H1 (cell line): Measurements from ENCODE around the gene TMEM272. TPM values are rescaled to one million over a fixed set of nuclear protein-coding genes. Genes with fewer than 3 reads are reported as not detected.

Experiments used
- CTCF ChIA-PET: fragments of 300-600 bp; sonication (Branson Sonifier 250); formaldehyde crosslinking; loops from one replicate; lab custom pipeline; 2021; ENCODE audit not compliant: partially characterized antibody; lab: Charles Lee
- POLR2A ChIA-PET: fragments of 300-600 bp; sonication (Branson Sonifier 250); formaldehyde crosslinking; loops from one replicate; lab custom pipeline; 2021; ENCODE audit warnings: inconsistent platforms; ENCODE audit not compliant: partially characterized antibody; lab: Charles Lee
- DNase-seq, 2 experiments: peaks; one replicate each; pipeline versions ENCODE4 v3.0.0 to v3.0.0-alpha.2; 2010 to 2022; ENCODE audit warnings: low spot score in 2 of 2, low read depth in 1 of 2, mixed read lengths in 1 of 2
- FAIRE-seq: peaks from 2 replicates; lab custom pipeline; 2011; peaks lifted over from hg19 to GRCh38; lab: Jason Lieb, UNC
- H2AFZ ChIP-seq: 2 replicates; pipeline ENCODE4 v1.8.1; 2012; ENCODE audit warnings: low read length, inconsistent platforms
- H2AK5ac ChIP-seq: 2 replicates; pipeline ENCODE4 v1.6.1; 2013; ENCODE audit warnings: low read depth, low read length
- H2BK120ac ChIP-seq: replicated peaks from 2 replicates; pipeline ENCODE3; 2013; ENCODE audit warnings: low read depth, low read length, inconsistent platforms
- H2BK12ac ChIP-seq: 2 replicates; pipeline ENCODE4 v1.6.1; 2013; ENCODE audit warnings: low read depth, low read length
- H2BK15ac ChIP-seq: 2 replicates; pipeline ENCODE4 v1.6.1; 2013; ENCODE audit warnings: low read length
- H2BK20ac ChIP-seq: 2 replicates; pipeline ENCODE4 v1.6.1; 2013; ENCODE audit warnings: low read length
- H2BK5ac ChIP-seq: 2 replicates; pipeline ENCODE4 v1.6.1; 2013; ENCODE audit warnings: low read depth, low read length
- H3K14ac ChIP-seq: 2 replicates; pipeline ENCODE4 v1.6.1; 2013; ENCODE audit warnings: inconsistent platforms; ENCODE audit not compliant: insufficient read length
- H3K18ac ChIP-seq: 2 replicates; pipeline ENCODE4 v1.6.1; 2013; ENCODE audit warnings: low read length; ENCODE audit errors: extremely low read depth
- H3K23ac ChIP-seq: 2 replicates; pipeline ENCODE4 v1.6.1; 2013; ENCODE audit warnings: inconsistent platforms; ENCODE audit not compliant: insufficient read length
- H3K23me2 ChIP-seq: 2 replicates; pipeline ENCODE4 v1.6.1; 2013; ENCODE audit warnings: low read depth, low read length
- H3K27ac ChIP-seq: 2 replicates; pipeline ENCODE4 v1.6.1; 2011; ENCODE audit warnings: low read depth, low read length, inconsistent platforms
- H3K27me3 ChIP-seq, 4 experiments: replicated peaks in 1 of 4; 1 replicate in 1 of 4; 2 replicates in 3 of 4; pipeline versions ENCODE4 v1.6.1 to v1.8.1; 2011 to 2013; ENCODE audit warnings: low read length in 3 of 4, mild to moderate bottlenecking in 3 of 4, inconsistent platforms in 2 of 4, mixed read lengths in 2 of 4, moderate library complexity in 1 of 4; ENCODE audit not compliant: control insufficient read depth in 3 of 4, insufficient read depth in 3 of 4; ENCODE audit errors: extremely low read depth in 1 of 4
- H3K36me3 ChIP-seq, 4 experiments: 2 replicates each; pipeline versions ENCODE4 v1.6.1 to v1.8.1; 2011 to 2013; ENCODE audit warnings: mild to moderate bottlenecking in 4 of 4, low read length in 3 of 4, moderate library complexity in 2 of 4, control low read depth in 1 of 4, inconsistent platforms in 1 of 4; ENCODE audit not compliant: insufficient read depth in 4 of 4, control insufficient read depth in 2 of 4
- H3K4ac ChIP-seq: replicated peaks from 2 replicates; pipeline ENCODE3; 2013; ENCODE audit warnings: low read length, low read depth, mixed read lengths, inconsistent platforms; ENCODE audit not compliant: insufficient read length
- H3K4me1 ChIP-seq, 4 experiments: replicated peaks in 1 of 4; 1 replicate in 1 of 4; 2 replicates in 3 of 4; pipeline versions ENCODE4 v1.6.1 to v1.8.1; 2011 to 2013; ENCODE audit warnings: low read length in 3 of 4, inconsistent platforms in 2 of 4, mixed read lengths in 1 of 4; ENCODE audit not compliant: insufficient read depth in 4 of 4, control insufficient read depth in 3 of 4
- H3K4me2 ChIP-seq, 2 experiments: 2 replicates each; pipeline versions ENCODE4 v1.6.1 to v1.8.1; 2011 to 2013; ENCODE audit warnings: low read depth in 2 of 2, low read length in 2 of 2, control low read depth in 1 of 2, inconsistent platforms in 1 of 2, mild to moderate bottlenecking in 1 of 2; ENCODE audit not compliant: insufficient read depth in 1 of 2
- H3K4me3 ChIP-seq, 4 experiments: fragments of 200-600, 300-600 bp in 1 of 4; sonication (generic), shearing (Covaris generic), sonication (Bioruptor Twin) in 1 of 4; 2 replicates each; pipeline versions ENCODE4 v1.5.1 to v1.8.1; 2011 to 2016; ENCODE audit warnings: low read length in 4 of 4, low read depth in 3 of 4, control low read depth in 2 of 4, inconsistent platforms in 2 of 4, mild to moderate bottlenecking in 2 of 4, mixed read lengths in 1 of 4, moderate library complexity in 1 of 4; ENCODE audit not compliant: insufficient read depth in 2 of 4; ENCODE audit errors: extremely low read depth in 1 of 4
- H3K56ac ChIP-seq: replicated peaks from 2 replicates; pipeline ENCODE3; 2013; ENCODE audit warnings: low read depth, mild to moderate bottlenecking, mixed read lengths, low read length, inconsistent platforms; ENCODE audit not compliant: insufficient read length
- H3K79me1 ChIP-seq: 2 replicates; pipeline ENCODE4 v1.6.1; 2013; ENCODE audit warnings: low read depth, low read length, control low read depth
- H3K79me2 ChIP-seq, 2 experiments: 2 replicates each; pipeline versions ENCODE4 v1.6.1 to v1.8.1; 2012 to 2013; ENCODE audit warnings: low read length in 2 of 2, mild to moderate bottlenecking in 2 of 2, inconsistent platforms in 1 of 2; ENCODE audit not compliant: insufficient read depth in 2 of 2, control insufficient read depth in 1 of 2
- H3K9ac ChIP-seq, 4 experiments: replicated peaks in 1 of 4; 1 replicate in 1 of 4; 2 replicates in 3 of 4; pipeline versions ENCODE4 v1.6.1 to v1.8.1; 2011 to 2013; ENCODE audit warnings: low read depth in 3 of 4, low read length in 3 of 4, control low read depth in 2 of 4, mild to moderate bottlenecking in 2 of 4, moderate library complexity in 2 of 4, inconsistent platforms in 1 of 4; ENCODE audit errors: extremely low read depth in 1 of 4
- H3K9me3 ChIP-seq, 2 experiments: 2 replicates each; pipeline versions ENCODE4 v1.6.1 to v1.8.1; 2012 to 2013; ENCODE audit warnings: mild to moderate bottlenecking in 2 of 2, moderate library complexity in 2 of 2, control low read depth in 1 of 2, inconsistent platforms in 1 of 2, low read depth in 1 of 2, low read length in 1 of 2, mixed read lengths in 1 of 2; ENCODE audit not compliant: insufficient read depth in 2 of 2
- H4K20me1 ChIP-seq, 2 experiments: replicated peaks in 1 of 2; 2 replicates each; pipeline versions ENCODE3 to v1.8.1; 2011 to 2013; ENCODE audit warnings: inconsistent platforms in 2 of 2, low read length in 2 of 2, mild to moderate bottlenecking in 1 of 2; ENCODE audit not compliant: insufficient read depth in 2 of 2, control insufficient read depth in 1 of 2
- H4K5ac ChIP-seq: 2 replicates; pipeline ENCODE4 v1.6.1; 2013; ENCODE audit warnings: low read length, low read depth, mixed read lengths, inconsistent platforms; ENCODE audit not compliant: insufficient read length
- H4K8ac ChIP-seq: 2 replicates; pipeline ENCODE4 v1.8.0; 2013; ENCODE audit warnings: mild to moderate bottlenecking, moderate library complexity, low read length, inconsistent platforms; ENCODE audit not compliant: insufficient read depth; ENCODE audit errors: extremely low read depth
- H4K91ac ChIP-seq: replicated peaks from 2 replicates; pipeline ENCODE3; 2013; ENCODE audit warnings: low read length, mixed read lengths, inconsistent platforms; ENCODE audit not compliant: insufficient read length
- POU5F1 ChIP-seq: IDR thresholded peaks from 2 replicates; pipeline ENCODE4 v1.6.1; 2011; ENCODE audit warnings: low read depth, mild to moderate bottlenecking, low read length, moderate library complexity
- TAF7 ChIP-seq: optimal IDR thresholded peaks from 2 replicates; pipeline ENCODE3; 2011; ENCODE audit warnings: low read depth, mild to moderate bottlenecking, inconsistent platforms, low read length, moderate library complexity, borderline replicate concordance
- TEAD4 ChIP-seq: IDR thresholded peaks from 2 replicates; pipeline ENCODE4 v1.6.1; 2012; ENCODE audit warnings: low read depth, low read length, inconsistent platforms, mixed read lengths
- WGBS, 2 experiments: shearing (Covaris generic) in 1 of 2; methylation state at CpG; one replicate each; pipeline versions ENCODE4 v1.1.6 to v1.1.7; 2013 to 2015; ENCODE audit warnings: low lambda C conversion rate in 2 of 2, mixed read lengths in 2 of 2, inconsistent platforms in 1 of 2, low coverage in 1 of 2, missing lambda C conversion rate in 1 of 2; ENCODE audit not compliant: insufficient replicate concordance in 2 of 2, insufficient coverage in 1 of 2, insufficient read length in 1 of 2; ENCODE audit errors: extremely low coverage in 1 of 2, missing lambda C conversion rate in 1 of 2; 5-methylcytosine and 5-hydroxymethylcytosine counted together
- polyA plus RNA-seq, 7 experiments: library from polyadenylated mRNA; depleted of rRNA in 3 of 7; stranded (reverse) in 5 of 7; unstranded in 2 of 7; fragments of >200 nt in 5 of 7; fragments of 200-250 nt in 2 of 7; gene quantifications; 1 replicate in 5 of 7; 2 replicates in 1 of 7; 4 replicates in 1 of 7; pipeline versions ENCODE4 v1.2.1 to v1.2.3, GENCODE V29; 2011 to 2013; ENCODE audit warnings: missing spikeins in 2 of 7, mixed read lengths in 2 of 7
- total RNA-seq: library from RNA; stranded (reverse); fragmentation: NEBNext Ultra II Directional; extraction: Animal tissue kit (Norgen Biotek cat#: 25700); gene quantifications from 2 replicates; pipeline ENCODE4 v1.2.1, GENCODE V29; 2021
- TF ChIP-seq, protein P1 (sequence below): IDR thresholded peaks from 2 replicates; pipeline ENCODE4 v1.6.1; 2011; ENCODE audit warnings: low read depth, mild to moderate bottlenecking, low read length; ENCODE audit not compliant: insufficient read depth

The TMEM272 gene
- total and polyA plus RNA-seq, 2 of the 8 experiments (the other 6 are each of a cell fraction or from before 2014, with no cell fraction given): 0.05 TPM; not detected in 1

DNA sequence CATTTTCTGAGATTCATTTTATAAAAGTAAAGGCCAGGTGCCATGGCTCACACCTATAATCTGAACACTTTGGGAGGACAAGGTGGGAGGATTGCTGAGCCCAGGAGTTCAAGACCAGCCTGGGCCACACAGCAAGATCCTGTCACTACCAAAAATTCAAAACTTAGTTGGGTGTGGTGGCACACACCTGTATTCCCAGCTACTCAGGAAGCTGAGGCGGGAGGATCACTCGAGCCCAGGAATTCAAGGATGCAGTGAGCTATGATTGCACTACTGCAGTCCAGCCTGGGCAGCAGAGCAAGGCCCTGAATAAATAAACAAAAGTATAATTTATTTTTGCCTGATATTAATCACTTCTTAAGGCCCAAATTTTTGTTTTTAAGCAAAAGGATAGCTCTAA lies 81.5 kb downstream of the TMEM272 start:
- Histone ChIP-seq H3K23me2 (no peaks in the 10 kb centered on the region), H2AK5ac (no peak overlapping the region), H3K4me2 (no peak overlapping the region), H3K27me3 (no peaks in the 10 kb centered on the region), H4K91ac (no peak overlapping the region), H2BK120ac (no peak overlapping the region), H3K36me3 (peaks cover 4 to 24% (median 10%) of the 10 kb centered on the region in 4 experiments; a peak in 6 of 8 replicates), H3K79me2 (no peaks in the 10 kb centered on the region), H3K4me3 (no peak overlapping the region), H3K23ac (no peak overlapping the region), H2BK12ac (no peak overlapping the region), H4K20me1 (peaks cover 0 to 3% of the 10 kb centered on the region in 2 experiments), H3K4me1 (peaks cover 4 to 6% (median 6%) of the 10 kb centered on the region in 4 experiments), H2AFZ (no peak overlapping the region), H3K9me3 (no peaks in the 10 kb centered on the region), H4K8ac (no peak overlapping the region), H2BK15ac (no peak overlapping the region), H2BK5ac (no peak overlapping the region), H3K79me1 (no peaks in the 10 kb centered on the region; the same call in 1 of the 2 replicates), H4K5ac (no peak overlapping the region), H3K27ac (no peak overlapping the region), H3K14ac (no peak overlapping the region), H2BK20ac (no peak overlapping the region), H3K56ac (no peak overlapping the region), H3K18ac (no peak overlapping the region), H3K9ac (no peak overlapping the region), H3K4ac (no peak overlapping the region)
- no peak for DNase-seq
- ChIA-PET POLR2A (interaction anchor here (0.8 kb wide), 1 partner anchor 7 kb away, joined by 3 read pairs; no protein-coding TSS in a partner anchor), CTCF (interaction anchor here (1.4 to 1.7 kb wide), 2 partner anchors 8 to 18 kb away, joined by 4 to 6 read pairs; no protein-coding TSS in a partner anchor)
- FAIRE-seq: no peak
- TF ChIP-seq POU5F1 (no peak), TEAD4 (no peak), TAF7 (no peak)
- TF ChIP-seq, protein P1, sequence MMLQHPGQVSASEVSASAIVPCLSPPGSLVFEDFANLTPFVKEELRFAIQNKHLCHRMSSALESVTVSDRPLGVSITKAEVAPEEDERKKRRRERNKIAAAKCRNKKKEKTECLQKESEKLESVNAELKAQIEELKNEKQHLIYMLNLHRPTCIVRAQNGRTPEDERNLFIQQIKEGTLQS: no peak
- 95% methylated on average over 2 of the region's 2 CpGs; no CpG with 5 or more reads in 1 of the 2 experiments for WGBS, 2 experiments
